Coronary artery (tissue), 2 donors: ENCODE measurements around the gene GPR142.

ENCODE experiments used
- DNase-seq: peaks from one replicate; pipeline ENCODE4 v3.0.0-alpha.2; 2017; ENCODE audit warnings: low spot score
- H3K27ac ChIP-seq, 2 donors: fragments of 200-600 bp; sonication (generic); one replicate each; pipeline ENCODE4 v1.5.1; 2016 to 2019
- H3K4me3 ChIP-seq: fragments of 200-600 bp; sonication (generic); 2 replicates; pipeline ENCODE4 v1.5.1; 2016; ENCODE audit warnings: mild to moderate bottlenecking, moderate library complexity
- TF ChIP-seq, protein P1 (sequence below): fragments of 200-600 bp; sonication (generic); IDR thresholded peaks from one replicate; pipeline ENCODE4 v1.5.1; 2019; ENCODE audit warnings: antibody characterized with exemption

The GPR142 gene

DNA sequence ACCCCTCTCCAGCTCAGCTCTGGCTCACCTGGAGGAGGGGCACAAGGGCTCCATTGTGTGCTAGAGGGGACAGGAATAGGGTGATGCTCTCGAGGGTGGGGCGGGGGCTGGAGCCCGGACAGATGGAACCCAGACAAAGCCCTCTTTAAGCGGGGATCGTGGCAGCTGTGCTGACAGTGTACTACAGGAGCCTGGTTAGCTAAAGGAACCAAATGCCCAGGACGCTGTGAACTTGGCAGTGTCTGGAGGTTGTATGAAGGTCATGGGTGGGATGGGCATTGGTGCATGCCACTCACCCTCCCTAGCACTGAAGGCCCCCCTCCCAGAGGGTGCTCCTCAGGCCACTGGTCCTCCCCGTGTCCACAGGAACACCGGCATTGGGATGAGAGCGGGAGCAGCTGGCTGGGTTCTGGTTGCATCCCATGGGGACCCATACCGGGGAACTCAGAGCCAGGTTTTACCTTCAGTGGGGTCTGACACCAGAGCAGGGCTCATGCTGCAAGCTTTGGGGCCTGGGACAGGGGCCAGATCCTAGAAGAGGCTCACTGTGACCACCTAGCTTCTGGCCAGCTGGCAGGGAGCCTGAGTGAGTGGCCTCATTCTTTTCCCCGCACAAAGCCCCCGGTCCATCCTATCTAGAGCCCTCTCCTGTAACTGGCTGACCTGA, 29.3 kb upstream of the GPR142 start:
- TF ChIP-seq, protein P1, sequence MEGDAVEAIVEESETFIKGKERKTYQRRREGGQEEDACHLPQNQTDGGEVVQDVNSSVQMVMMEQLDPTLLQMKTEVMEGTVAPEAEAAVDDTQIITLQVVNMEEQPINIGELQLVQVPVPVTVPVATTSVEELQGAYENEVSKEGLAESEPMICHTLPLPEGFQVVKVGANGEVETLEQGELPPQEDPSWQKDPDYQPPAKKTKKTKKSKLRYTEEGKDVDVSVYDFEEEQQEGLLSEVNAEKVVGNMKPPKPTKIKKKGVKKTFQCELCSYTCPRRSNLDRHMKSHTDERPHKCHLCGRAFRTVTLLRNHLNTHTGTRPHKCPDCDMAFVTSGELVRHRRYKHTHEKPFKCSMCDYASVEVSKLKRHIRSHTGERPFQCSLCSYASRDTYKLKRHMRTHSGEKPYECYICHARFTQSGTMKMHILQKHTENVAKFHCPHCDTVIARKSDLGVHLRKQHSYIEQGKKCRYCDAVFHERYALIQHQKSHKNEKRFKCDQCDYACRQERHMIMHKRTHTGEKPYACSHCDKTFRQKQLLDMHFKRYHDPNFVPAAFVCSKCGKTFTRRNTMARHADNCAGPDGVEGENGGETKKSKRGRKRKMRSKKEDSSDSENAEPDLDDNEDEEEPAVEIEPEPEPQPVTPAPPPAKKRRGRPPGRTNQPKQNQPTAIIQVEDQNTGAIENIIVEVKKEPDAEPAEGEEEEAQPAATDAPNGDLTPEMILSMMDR, result no peak
- no peak for DNase-seq
- no peak overlapping the region for H3K4me3 ChIP-seq
- H3K27ac ChIP-seq, result no peak overlapping the region

DNA sequence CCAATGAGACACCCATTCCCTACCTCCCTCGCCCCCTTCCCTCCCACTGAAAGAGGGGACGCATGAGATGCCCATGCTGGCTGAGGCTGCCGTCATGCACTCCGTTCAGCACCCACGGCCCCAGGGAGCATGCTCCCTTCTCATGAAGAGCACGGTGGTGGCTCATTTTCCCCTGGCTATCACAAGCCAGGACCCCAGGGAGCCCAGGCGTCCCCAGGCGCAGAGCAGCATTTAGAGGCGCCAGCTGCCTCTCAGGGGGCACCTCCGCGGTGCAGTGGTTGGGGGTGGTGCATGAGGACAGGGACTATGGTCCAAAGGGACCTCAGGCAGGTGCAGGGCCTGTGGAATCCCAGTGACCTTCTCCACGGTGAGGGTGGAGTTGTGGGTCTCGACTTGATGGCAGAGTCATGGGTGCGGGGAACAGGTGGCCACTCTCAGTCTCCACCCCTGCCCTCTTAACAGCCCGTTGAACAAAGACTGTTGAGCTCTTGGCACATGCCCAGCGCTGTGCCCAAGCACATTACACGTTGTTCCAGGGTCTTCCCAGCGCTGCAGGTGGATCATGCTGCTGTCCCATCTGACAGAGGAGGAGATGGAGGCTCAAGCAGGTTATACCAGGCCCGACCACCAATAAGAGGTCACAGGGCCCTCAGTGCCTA, 27.6 kb upstream of the GPR142 start:
- no peak for DNase-seq
- H3K27ac ChIP-seq, result no peak overlapping the region
- TF ChIP-seq, protein P1, result no peak
- no peak overlapping the region for H3K4me3 ChIP-seq

DNA sequence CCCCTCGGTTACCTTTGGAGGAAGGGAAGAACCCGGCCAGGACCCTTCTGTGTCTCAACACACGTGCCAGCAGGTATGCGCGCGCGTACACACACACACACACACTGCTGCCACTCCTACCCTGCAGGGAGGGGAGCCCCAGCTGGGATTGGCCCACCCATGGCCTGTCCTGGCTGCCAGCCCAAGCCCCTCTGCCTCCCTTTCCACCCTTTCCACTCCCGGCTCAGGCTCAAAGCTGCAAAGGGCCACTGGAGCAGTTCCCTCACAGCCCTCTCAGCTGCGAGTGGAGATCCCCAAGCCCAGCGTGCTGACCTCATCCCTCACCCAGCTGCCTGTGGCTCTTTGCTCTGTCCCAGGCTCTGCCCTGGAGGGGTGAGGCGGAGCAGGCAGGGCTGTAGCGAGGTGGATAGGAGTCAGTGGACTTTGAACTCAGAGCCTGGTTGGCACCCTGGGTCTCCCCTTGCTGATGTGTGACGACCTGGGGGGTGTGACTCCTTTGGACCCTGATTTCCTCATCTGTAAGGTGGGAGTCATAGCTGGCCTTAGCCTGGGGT, 26.8 kb upstream of the GPR142 start:
- no peak overlapping the region for H3K27ac ChIP-seq
- H3K4me3 ChIP-seq, result no peak overlapping the region
- DNase-seq, result no peak
- TF ChIP-seq, protein P1, result no peak

GRCh38 chr17:74342224-74342623, 25.1 kb upstream of the GPR142 start:
- no peak for DNase-seq
- TF ChIP-seq, protein P1, result no peak
- Histone ChIP-seq H3K4me3 (no peak overlapping the region), H3K27ac (no peak overlapping the region)

- TF ChIP-seq, protein P1, result no peak
- no peak overlapping the region for H3K27ac ChIP-seq
- H3K4me3 ChIP-seq, result no peak overlapping the region
- no peak for DNase-seq
These were observed 24.2 kb upstream of the GPR142 start for GRCh38 chr17:74343121-74343520.

GRCh38 chr17:74343526-74344284, 23.6 kb upstream of the GPR142 start:
- TF ChIP-seq, protein P1, result no peak

More at GRCh38 chr17:74343526-74344284, 23.6 kb upstream of the GPR142 start:
- Histone ChIP-seq H3K27ac (no peak overlapping the region), H3K4me3 (no peak overlapping the region)
- no peak for DNase-seq
